Colonic mucosa (tissue), 4 donors: ENCODE measurements around the gene LIME1. TPM values are rescaled to one million over a fixed set of nuclear protein-coding genes. Genes with fewer than 3 reads are reported as not detected.
"Not testable (repeated sequence)": the region's sequence is repeated elsewhere in the genome, so short reads cannot be mapped to it uniquely, and the experiment has no call there.

Source experiments
- DNase-seq: peaks from one replicate; pipeline ENCODE4 v3.0.0-alpha.2; 2020
- H3K27ac ChIP-seq: fragments of 200-600 bp; one replicate; pipeline ENCODE4 v1.8.0; 2021
- H3K27me3 ChIP-seq: fragments of 200-600 bp; one replicate; pipeline ENCODE4 v1.8.0; 2021
- H3K36me3 ChIP-seq: fragments of 200-600 bp; one replicate; pipeline ENCODE4 v1.8.0; 2021
- H3K4me1 ChIP-seq: fragments of 200-600 bp; one replicate; pipeline ENCODE4 v1.8.0; 2021; ENCODE audit warnings: mild to moderate bottlenecking
- H3K4me3 ChIP-seq: fragments of 200-600 bp; one replicate; pipeline ENCODE4 v1.8.0; 2021
- H3K9ac ChIP-seq, 2 donors: one replicate each; pipeline ENCODE4 v1.7.0; 2013; ENCODE audit warnings: control low read depth in 2 of 2, low read depth in 2 of 2, low read length in 2 of 2
- H3K9me3 ChIP-seq: fragments of 200-600 bp; one replicate; pipeline ENCODE4 v1.8.0; 2021
- CTCF ChIP-seq: fragments of 200-600 bp; IDR thresholded peaks from one replicate; pipeline ENCODE4 v1.8.0; 2022; ENCODE audit warnings: antibody characterized with exemption, mild to moderate bottlenecking
- intact Hi-C: fragments of 100-400 bp; cut with DNase I; formaldehyde crosslinking; loops from one replicate; pipeline ENCODE4 v1.14.1; 2022
- total RNA-seq, 2 donors: library from RNA; stranded (reverse); fragmentation: NEBNext Ultra II Directional in 1 of 2; extraction: Animal tissue kit (Norgen Biotek cat#: 25700) in 1 of 2; gene quantifications; one replicate each; pipeline ENCODE4 v1.2.1, GENCODE V29; 2021
- donor health status: healthy.
- donor health status: DM: no; HTN: no; CAD: no.
- donor health status: DM: no; HTN: no; CAD: no.

The LIME1 gene
- total RNA-seq, 2 donors from 2014 or later: 10.8 to 20.0 TPM

- peaks cover 11% of the 10 kb centered on the region for H3K36me3 ChIP-seq
- no peaks in the 10 kb centered on the region for H3K27me3 ChIP-seq
- intact Hi-C loops: loop anchor here (10.0 kb wide), 1 partner anchor 86 kb away; no protein-coding TSS in a partner anchor
- H3K9ac ChIP-seq: peak overlapping the region; percentile 72 to 100
- H3K4me3 ChIP-seq: peak overlapping the region; percentile 99
- TF ChIP-seq CTCF: no peak
- H3K9me3 ChIP-seq: no peaks in the 10 kb centered on the region
- DNase-seq: no peak
- peaks cover 22% of the 10 kb centered on the region for H3K4me1 ChIP-seq
- no peak overlapping the region for H3K27ac ChIP-seq
These were observed 27.3 kb upstream of the LIME1 start for GRCh38 chr20:63709149-63709527.

GRCh38 chr20:63711085-63711645 is 25.3 kb upstream of the LIME1 start:
- Histone ChIP-seq H3K4me3 (no peak overlapping the region), H3K27me3 (no peaks in the 10 kb centered on the region), H3K36me3 (no peaks in the 10 kb centered on the region), H3K9ac (no peak overlapping the region), H3K4me1 (peaks cover 16% of the 10 kb centered on the region), H3K27ac (no peak overlapping the region), H3K9me3 (no peaks in the 10 kb centered on the region)
- intact Hi-C loops: no loop called here
- no peak for TF ChIP-seq CTCF
- DNase-seq: no peak

GRCh38 chr20:63712191-63712590 is 24.3 kb upstream of the LIME1 start:
- no peak overlapping the region for H3K9ac ChIP-seq
- peaks cover 10% of the 10 kb centered on the region for H3K4me1 ChIP-seq
- intact Hi-C loops: no loop called here
- TF ChIP-seq CTCF: no peak
- H3K4me3 ChIP-seq: no peak overlapping the region
- DNase-seq: no peak
- H3K36me3 ChIP-seq: no peaks in the 10 kb centered on the region
- no peaks in the 10 kb centered on the region for H3K27me3 ChIP-seq
- no peaks in the 10 kb centered on the region for H3K9me3 ChIP-seq
- H3K27ac ChIP-seq: no peak overlapping the region

GRCh38 chr20:63714858-63715257 is 21.6 kb upstream of the LIME1 start:
- no peak for DNase-seq
- Histone ChIP-seq H3K36me3 (no peaks in the 10 kb centered on the region), H3K9ac (no peak overlapping the region), H3K4me1 (no peaks in the 10 kb centered on the region), H3K27ac (no peak overlapping the region), H3K9me3 (no peaks in the 10 kb centered on the region), H3K27me3 (no peaks in the 10 kb centered on the region), H3K4me3 (no peak overlapping the region)
- intact Hi-C loops: no loop called here
- no peak for TF ChIP-seq CTCF

- Histone ChIP-seq H3K36me3 (no peaks in the 10 kb centered on the region), H3K4me3 (no peak overlapping the region), H3K9me3 (no peaks in the 10 kb centered on the region), H3K9ac (no peak overlapping the region), H3K27ac (no peak overlapping the region), H3K4me1 (no peaks in the 10 kb centered on the region), H3K27me3 (no peaks in the 10 kb centered on the region)
- DNase-seq: no peak
- intact Hi-C loops: no loop called here
- no peak for TF ChIP-seq CTCF
These were observed 17.5 kb upstream of the LIME1 start for GRCh38 chr20:63718996-63719395.

- intact Hi-C loops, H3K36me3 ChIP-seq: not testable (repeated sequence)
These were observed 13.4 kb upstream of the LIME1 start for GRCh38 chr20:63722967-63723622.

GRCh38 chr20:63730189-63730733 is 6.2 kb upstream of the LIME1 start:
- H3K9ac ChIP-seq, H3K4me3 ChIP-seq, intact Hi-C loops, H3K27ac ChIP-seq, DNase-seq, H3K27me3 ChIP-seq, H3K36me3 ChIP-seq, H3K9me3 ChIP-seq, H3K4me1 ChIP-seq: not testable (repeated sequence)

More at GRCh38 chr20:63722967-63723622, 13.4 kb upstream of the LIME1 start:
- not testable (repeated sequence) for H3K27me3 ChIP-seq, H3K9me3 ChIP-seq, DNase-seq, H3K27ac ChIP-seq, H3K4me1 ChIP-seq, H3K9ac ChIP-seq, H3K4me3 ChIP-seq
